IgD-negative memory B cell (primary cell): ENCODE results near the gene GPR15. TPM values are rescaled to one million over a fixed set of nuclear protein-coding genes. Genes with fewer than 3 reads are reported as not detected.
A peak's percentile ranks its signal among the peaks of the same experiment; 100 is the strongest.

Experiments used
- H3K27ac Mint-ChIP-seq, 3 donors: one replicate each; pipeline ENCODE4 v1.8.0; 2020 to 2022; ENCODE audit warnings: mild to moderate bottlenecking in 3 of 3, mixed read lengths in 3 of 3, moderate library complexity in 1 of 3
- H3K27me3 Mint-ChIP-seq: one replicate; pipeline ENCODE4 v1.8.0; 2021; ENCODE audit warnings: mixed read lengths
- H3K36me3 Mint-ChIP-seq: one replicate; pipeline ENCODE4 v1.8.0; 2020; ENCODE audit warnings: mild to moderate bottlenecking, mixed read lengths
- H3K4me1 Mint-ChIP-seq, 3 donors: one replicate each; pipeline ENCODE4 v1.8.0; 2020 to 2022; ENCODE audit warnings: mixed read lengths in 3 of 3, mild to moderate bottlenecking in 1 of 3
- H3K4me3 Mint-ChIP-seq, 4 donors: one replicate each; pipeline ENCODE4 v1.8.0; 2020 to 2022; ENCODE audit warnings: mild to moderate bottlenecking in 4 of 4, mixed read lengths in 4 of 4, moderate library complexity in 3 of 4
- H3K9me3 Mint-ChIP-seq, 3 donors: one replicate each; pipeline ENCODE4 v1.8.0; 2020 to 2021; ENCODE audit warnings: mixed read lengths in 3 of 3, mild to moderate bottlenecking in 1 of 3
- polyA plus RNA-seq: library from polyadenylated mRNA; unstranded; fragments of 300-500 nt; fragmentation: Illumina TruSeq; gene quantifications from one replicate; pipeline ENCODE4 v1.2.3, GENCODE V29; 2021

The GPR15 gene
- polyA plus RNA-seq, 1 donor from 2014 or later, result 3.1 TPM

DNA sequence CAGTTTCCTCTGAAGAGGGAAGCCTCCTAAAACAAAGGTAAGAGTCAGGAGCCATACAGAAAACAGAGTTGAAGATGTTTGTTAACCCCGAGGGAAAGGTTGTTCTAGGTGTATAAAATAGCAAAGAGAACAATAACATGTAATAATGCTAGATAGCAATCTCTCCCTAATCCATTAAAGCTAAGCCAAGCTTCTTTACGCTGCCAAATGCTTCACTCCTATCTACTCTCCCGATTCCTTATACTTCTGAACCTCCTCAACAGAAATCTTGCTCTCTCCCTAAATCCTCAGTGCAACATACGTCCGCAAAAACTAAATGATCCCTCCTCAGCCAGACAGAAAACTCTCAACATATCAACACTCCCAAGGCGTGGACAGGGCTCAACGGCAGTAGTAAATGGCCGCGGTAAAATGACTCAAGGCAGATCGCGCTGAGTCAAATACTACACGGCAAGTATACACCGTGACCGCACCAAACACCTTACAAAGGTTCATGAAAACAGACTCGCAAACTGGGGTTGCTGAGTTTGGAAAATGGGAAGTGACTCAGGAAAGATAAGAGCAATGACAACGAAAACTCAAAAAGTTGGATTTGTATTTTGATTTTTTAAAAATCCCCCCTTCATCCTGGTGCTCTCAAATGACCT lies 9.8 kb upstream of the GPR15 start:
- Mint-ChIP-seq H3K4me3 (peak overlapping the region; percentile 71 to 98 (median 95)), H3K27ac (peak overlapping the region; percentile 7 to 98 (median 74)), H3K4me1 (peaks cover 10 to 33% (median 32%) of the 10 kb centered on the region in 3 donors), H3K27me3 (no peaks in the 10 kb centered on the region), H3K36me3 (peaks cover 4% of the 10 kb centered on the region), H3K9me3 (no peaks in the 10 kb centered on the region)

DNA sequence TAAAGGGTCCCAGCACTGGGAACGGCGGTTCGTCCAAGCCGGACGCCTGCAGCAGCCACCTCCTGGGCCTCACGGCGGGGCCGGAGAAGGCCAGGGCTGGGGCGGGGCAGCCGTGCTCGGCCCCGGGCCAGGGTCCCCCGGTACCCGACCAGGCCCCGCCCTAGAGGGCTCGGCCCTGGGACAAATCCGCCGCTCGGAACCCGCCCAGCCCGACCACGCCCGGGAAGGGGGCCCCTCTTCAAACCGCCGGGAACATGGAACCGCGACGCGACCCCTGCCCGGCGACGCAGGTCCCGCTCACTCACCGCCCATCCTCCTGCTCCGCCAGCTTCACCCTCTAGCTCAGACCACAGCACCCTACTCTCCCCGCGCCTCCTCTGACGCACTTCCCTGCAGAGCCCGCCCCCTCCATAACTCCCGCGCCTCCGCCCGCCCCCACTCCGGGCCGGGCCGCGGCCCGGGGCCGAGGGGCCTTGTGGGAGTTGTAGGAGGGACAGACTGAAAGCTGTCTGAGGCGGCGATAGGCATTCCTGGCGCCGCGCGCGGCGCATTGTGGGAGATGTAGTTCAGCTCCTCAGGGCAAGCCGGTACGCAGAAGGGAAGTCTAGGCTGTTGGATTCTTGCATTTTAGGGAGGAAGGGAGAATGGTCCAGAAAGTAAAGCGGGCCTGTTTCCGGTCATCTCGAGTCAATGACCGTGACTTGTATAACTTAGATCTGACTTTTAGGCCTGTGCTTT lies 9.1 kb upstream of the GPR15 start, which contains the start of gene CLDND1:
CLDND1 (minus strand) TSS at position 359 of the 738 bp plus-strand sequence. CDS start 1,478 bp downstream, outside the sequence.
- peak within 1 kb of the TSS; percentile 71 to 99 (median 96) for H3K4me3 Mint-ChIP-seq
- H3K36me3 Mint-ChIP-seq, result peaks cover 4% of the 10 kb centered on the region
- H3K4me1 Mint-ChIP-seq, result peaks cover 10 to 33% (median 32%) of the 10 kb centered on the region in 3 donors
- peak within 1 kb of the TSS; percentile 79 to 98 (median 96) for H3K27ac Mint-ChIP-seq
- no peaks in the 10 kb centered on the region for H3K27me3 Mint-ChIP-seq
- H3K9me3 Mint-ChIP-seq, result no peaks in the 10 kb centered on the region

DNA sequence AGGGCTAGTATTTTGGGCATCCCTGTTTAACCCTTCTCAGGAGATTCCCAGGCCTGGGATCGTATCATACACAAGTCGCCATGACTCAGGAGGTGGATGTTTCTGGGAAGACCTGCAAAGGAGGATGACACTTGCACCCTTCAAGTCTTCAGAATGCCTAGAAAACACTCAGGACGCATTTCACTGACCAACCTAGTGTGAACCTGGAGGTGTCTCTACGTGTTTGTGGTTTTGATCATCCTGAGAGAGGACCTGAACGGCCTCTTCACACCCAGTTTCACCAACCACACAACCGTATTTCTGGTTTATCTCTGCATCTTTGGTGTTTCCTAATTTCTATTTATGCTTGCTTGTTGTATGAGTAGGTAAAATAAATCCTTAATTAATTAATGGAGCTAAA lies 6.3 kb upstream of the GPR15 start:
- H3K27ac Mint-ChIP-seq, result no peak overlapping the region
- peaks cover 10 to 20% (median 20%) of the 10 kb centered on the region in 3 donors for H3K4me1 Mint-ChIP-seq
- no peaks in the 10 kb centered on the region for H3K27me3 Mint-ChIP-seq
- no peaks in the 10 kb centered on the region for H3K9me3 Mint-ChIP-seq
- peaks cover 2% of the 10 kb centered on the region for H3K36me3 Mint-ChIP-seq
- peak overlapping the region in 1 of 4 donors; percentile 58 for H3K4me3 Mint-ChIP-seq

DNA sequence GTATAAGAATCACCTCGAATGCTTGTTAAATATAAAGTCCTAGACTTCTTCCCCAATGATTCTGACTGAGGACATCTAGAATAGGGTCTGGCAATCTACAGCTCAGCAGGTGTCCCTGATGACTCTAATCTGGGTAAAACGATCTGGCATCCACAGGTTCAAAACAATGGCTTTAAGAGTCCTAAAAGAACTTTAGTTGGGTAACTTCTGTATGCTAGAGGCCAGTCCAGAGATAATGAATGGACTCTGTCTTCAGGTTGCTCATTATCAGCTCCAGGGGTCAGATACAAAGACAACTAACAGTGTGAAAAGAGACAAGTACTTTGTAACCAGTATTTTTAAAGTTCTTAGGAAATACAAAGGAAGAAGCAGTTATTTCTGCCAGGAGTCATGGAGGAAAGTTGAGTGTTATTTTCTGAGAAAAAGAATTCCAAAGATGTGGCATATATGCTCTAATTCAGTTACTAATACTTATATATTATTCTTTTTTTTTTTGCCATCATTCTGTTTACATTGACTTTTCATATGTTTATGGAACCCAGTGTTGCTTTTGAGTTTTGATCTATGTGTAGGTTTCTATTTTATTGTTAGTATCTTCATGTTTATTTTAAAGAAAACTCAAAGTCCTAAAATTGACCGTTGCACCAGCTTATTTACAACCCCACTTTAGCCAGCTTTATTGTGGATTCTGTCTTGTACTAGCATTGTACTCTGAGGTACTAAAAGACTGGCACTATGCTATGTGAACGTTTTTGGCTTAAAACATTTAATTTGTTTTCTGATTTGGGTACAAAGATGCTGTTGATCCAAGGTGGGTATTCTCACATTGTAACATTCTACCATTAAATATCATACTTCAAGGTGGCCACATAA lies 3.1 kb upstream of the GPR15 start:
- H3K27ac Mint-ChIP-seq, result no peak overlapping the region

DNA sequence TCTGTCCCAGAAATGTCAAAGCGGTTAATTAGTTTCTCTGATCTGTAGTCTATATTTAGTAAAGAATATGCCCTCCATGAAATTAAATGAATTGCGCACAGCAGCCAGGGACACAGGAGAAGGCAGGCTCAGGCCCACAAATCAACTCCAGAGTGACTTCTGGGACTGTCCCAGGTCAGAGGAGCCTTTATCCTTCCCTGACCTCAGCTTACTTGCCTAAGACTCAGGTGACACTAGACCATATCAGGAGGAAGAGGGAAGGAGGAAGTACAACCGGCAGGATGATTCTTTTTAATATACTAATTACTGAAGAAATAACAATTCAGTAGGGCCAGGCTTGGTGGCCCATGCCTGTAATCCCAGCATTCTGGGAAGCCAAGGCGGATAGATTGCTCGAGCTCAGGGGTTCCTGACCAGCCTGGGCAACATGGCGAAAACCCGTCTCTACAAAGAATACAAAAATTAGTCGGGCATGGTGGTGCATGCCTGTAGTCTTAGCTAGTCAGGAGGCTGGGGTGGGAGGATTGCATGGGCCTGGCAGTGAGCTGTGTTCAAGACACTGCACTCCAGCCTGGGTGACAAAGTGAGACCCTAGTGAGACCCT lies 1.8 kb upstream of the GPR15 start:
- Mint-ChIP-seq H3K27me3 (no peaks in the 10 kb centered on the region), H3K27ac (no peak overlapping the region), H3K9me3 (no peaks in the 10 kb centered on the region), H3K36me3 (no peaks in the 10 kb centered on the region), H3K4me1 (peaks cover 5 to 8% (median 7%) of the 10 kb centered on the region in 3 donors), H3K4me3 (peak overlapping the region in 1 of 4 donors; percentile 72)

More for the DNA sequence above, 3.1 kb upstream of the GPR15 start:
- Mint-ChIP-seq H3K9me3 (no peaks in the 10 kb centered on the region), H3K36me3 (no peaks in the 10 kb centered on the region), H3K27me3 (no peaks in the 10 kb centered on the region), H3K4me1 (peaks cover 5 to 8% (median 7%) of the 10 kb centered on the region in 3 donors), H3K4me3 (no peak overlapping the region)

DNA sequence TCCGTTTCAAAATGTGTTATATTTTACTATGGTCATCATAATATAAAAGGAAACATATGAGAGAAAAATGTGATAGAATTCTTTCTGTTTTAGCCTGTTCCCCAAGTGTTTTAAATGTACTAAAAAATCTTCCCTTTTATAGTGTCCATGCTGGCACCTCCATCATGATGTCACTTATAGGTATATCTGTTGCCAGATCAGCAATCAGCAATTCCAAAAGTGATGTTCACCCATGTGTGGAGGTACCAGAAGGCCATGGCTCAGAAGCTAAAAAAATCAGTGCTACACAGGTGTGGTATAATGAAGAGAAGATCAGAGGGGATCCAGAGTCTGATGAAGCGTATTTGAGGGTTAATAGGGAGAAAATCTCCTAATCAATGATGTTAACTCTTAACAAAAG lies 1.1 kb upstream of the GPR15 start:
- Mint-ChIP-seq H3K27me3 (no peaks in the 10 kb centered on the region), H3K4me3 (no peak overlapping the region), H3K9me3 (no peaks in the 10 kb centered on the region), H3K36me3 (no peaks in the 10 kb centered on the region), H3K4me1 (peaks cover 5 to 8% (median 7%) of the 10 kb centered on the region in 3 donors), H3K27ac (no peak overlapping the region)

GRCh38 chr3:98532275-98532637 lies 478 bp downstream of the GPR15 start:
- Mint-ChIP-seq H3K9me3 (no peaks in the 10 kb centered on the region), H3K27me3 (no peaks in the 10 kb centered on the region), H3K27ac (peak overlapping the region in 1 of 3 donors; percentile 74), H3K36me3 (no peaks in the 10 kb centered on the region), H3K4me1 (peaks cover 12 to 14% (median 14%) of the 10 kb centered on the region in 3 donors), H3K4me3 (peak overlapping the region; percentile 53 to 85 (median 76))

GRCh38 chr3:98532709-98533571 lies 1.2 kb downstream of the GPR15 start:
- H3K36me3 Mint-ChIP-seq, result no peaks in the 10 kb centered on the region
- H3K9me3 Mint-ChIP-seq, result no peaks in the 10 kb centered on the region
- H3K27ac Mint-ChIP-seq, result peak overlapping the region in 1 of 3 donors; percentile 0
- H3K4me1 Mint-ChIP-seq, result peaks cover 12 to 14% (median 14%) of the 10 kb centered on the region in 3 donors
- H3K4me3 Mint-ChIP-seq, result peak overlapping the region; percentile 53 to 85 (median 76)
- H3K27me3 Mint-ChIP-seq, result no peaks in the 10 kb centered on the region

DNA sequence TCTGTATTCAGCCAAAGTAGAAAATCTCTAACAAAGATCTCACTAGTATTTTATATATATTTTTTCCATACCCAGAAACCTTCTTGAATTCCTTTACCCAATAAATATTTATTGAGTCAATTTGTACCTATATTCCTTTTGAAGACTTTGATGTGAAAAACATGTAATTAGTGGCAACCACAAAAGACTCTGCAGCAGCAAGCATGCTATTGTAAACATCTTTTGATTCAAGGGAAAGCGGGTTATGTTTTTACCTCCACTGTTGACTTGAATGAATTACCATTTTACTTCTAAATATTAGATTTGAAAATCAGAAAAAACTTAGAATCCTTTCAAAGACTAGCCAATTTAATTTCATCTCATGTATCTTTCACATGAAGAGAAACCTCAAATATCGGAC lies 2.4 kb downstream of the GPR15 start:
- Mint-ChIP-seq H3K36me3 (no peaks in the 10 kb centered on the region), H3K9me3 (no peaks in the 10 kb centered on the region), H3K27ac (no peak overlapping the region)

DNA sequence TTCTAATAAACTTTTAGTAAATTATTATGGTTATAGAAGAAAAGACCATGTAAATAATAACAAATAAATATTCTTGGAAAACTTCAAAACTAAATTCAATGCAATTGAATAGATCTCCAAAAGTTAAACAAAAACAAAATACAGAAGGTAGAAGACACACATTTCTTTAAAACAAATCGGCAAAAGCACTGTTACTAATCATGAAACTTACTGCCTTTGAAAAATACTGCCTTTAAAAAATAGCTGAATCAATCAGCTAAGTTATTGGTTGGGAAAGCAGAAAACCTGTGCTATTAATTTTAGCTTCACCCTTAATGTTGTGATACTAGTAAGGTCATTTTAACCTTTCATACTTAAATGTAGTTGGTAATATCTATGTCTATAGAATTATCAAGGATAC lies 3.0 kb downstream of the GPR15 start:
- Mint-ChIP-seq H3K9me3 (no peaks in the 10 kb centered on the region), H3K27me3 (no peaks in the 10 kb centered on the region), H3K4me3 (peak overlapping the region in 1 of 4 donors; percentile 42), H3K4me1 (peaks cover 12 to 14% (median 14%) of the 10 kb centered on the region in 3 donors), H3K27ac (no peak overlapping the region), H3K36me3 (no peaks in the 10 kb centered on the region)

More for the DNA sequence above, 2.4 kb downstream of the GPR15 start:
- Mint-ChIP-seq H3K27me3 (no peaks in the 10 kb centered on the region), H3K4me1 (peaks cover 12 to 14% (median 14%) of the 10 kb centered on the region in 3 donors), H3K4me3 (peak overlapping the region in 2 of 4 donors; percentile 12)

DNA sequence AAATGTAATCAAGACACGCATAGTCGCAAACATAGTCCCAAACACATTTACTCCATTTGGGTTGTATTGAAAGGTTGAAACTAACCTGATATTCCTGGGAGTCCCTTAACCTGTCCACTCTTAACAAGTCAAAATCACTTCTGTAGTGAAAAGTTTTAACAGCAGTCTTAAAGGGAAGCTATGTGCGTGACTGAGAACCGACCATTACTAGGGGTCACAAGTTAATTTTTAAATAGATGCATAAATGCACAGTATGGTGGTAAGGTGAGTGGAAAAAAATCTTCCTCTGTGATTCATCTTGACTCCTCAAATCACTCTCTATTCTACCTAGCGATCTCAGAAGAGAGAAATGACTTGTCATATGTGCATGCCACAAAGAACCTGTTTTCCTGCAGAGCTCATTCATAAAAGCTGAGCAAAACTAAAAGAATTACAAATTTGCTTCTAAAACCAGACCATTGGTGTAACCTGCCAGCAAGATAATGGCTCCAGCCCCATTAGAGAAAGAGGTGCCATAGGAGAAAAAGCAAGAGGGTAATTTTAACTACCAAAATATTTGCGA lies 4.8 kb downstream of the GPR15 start:
- Mint-ChIP-seq H3K36me3 (peaks cover under 1% of the 10 kb centered on the region), H3K27ac (peak overlapping the region; percentile 1 to 23 (median 7)), H3K4me1 (peaks cover 13 to 18% (median 13%) of the 10 kb centered on the region in 3 donors), H3K9me3 (no peaks in the 10 kb centered on the region), H3K4me3 (peak overlapping the region; percentile 7 to 86 (median 51)), H3K27me3 (no peaks in the 10 kb centered on the region)

DNA sequence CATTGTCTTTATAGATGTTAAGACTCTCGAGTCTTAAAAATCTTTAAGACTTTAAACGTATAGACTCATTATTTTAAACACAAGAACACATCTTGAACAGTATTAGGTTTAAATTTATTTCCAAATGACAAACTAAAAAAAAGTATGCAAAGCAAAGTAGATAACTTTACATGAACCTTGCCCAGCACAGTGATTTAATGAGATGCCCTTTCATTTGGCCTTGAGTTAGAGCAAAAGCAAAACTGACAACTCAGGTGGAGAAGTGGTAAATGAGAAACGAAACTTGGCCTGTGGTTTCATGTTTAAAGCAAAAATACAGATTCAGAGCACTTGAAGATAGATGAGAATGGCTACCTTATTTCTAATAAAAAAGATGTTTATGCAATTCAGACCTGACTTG lies 8.6 kb downstream of the GPR15 start:
- Mint-ChIP-seq H3K4me3 (peak overlapping the region in 2 of 4 donors; percentile 30 to 42), H3K27ac (peak overlapping the region in 1 of 3 donors; percentile 26), H3K4me1 (peaks cover 12 to 17% (median 16%) of the 10 kb centered on the region in 3 donors), H3K27me3 (no peaks in the 10 kb centered on the region), H3K36me3 (peaks cover 1% of the 10 kb centered on the region), H3K9me3 (no peaks in the 10 kb centered on the region)

- H3K4me1 Mint-ChIP-seq, result peaks cover 12 to 21% (median 14%) of the 10 kb centered on the region in 3 donors
- H3K9me3 Mint-ChIP-seq, result no peaks in the 10 kb centered on the region
- no peak overlapping the region for H3K4me3 Mint-ChIP-seq
- no peaks in the 10 kb centered on the region for H3K27me3 Mint-ChIP-seq
- H3K27ac Mint-ChIP-seq, result no peak overlapping the region
- peaks cover 4% of the 10 kb centered on the region for H3K36me3 Mint-ChIP-seq
Measured at GRCh38 chr3:98541695-98542094, 9.9 kb downstream of the GPR15 start.
